Ishikawa (cell line): ENCODE measurements around the gene AZIN2.

Source experiments
- CEBPB ChIP-seq: IDR thresholded peaks from 2 replicates; pipeline ENCODE4 v1.6.1; 2012
- CREB1 ChIP-seq: IDR thresholded peaks from 2 replicates; pipeline ENCODE4 v1.6.1; 2012; ENCODE audit warnings: low read depth
- EGR1 ChIP-seq: IDR thresholded peaks from 2 replicates; pipeline ENCODE4 v1.6.1; 2012
- EP300 ChIP-seq: IDR thresholded peaks from 2 replicates; pipeline ENCODE4 v1.6.1; 2012; ENCODE audit warnings: borderline replicate concordance
- FOXM1 ChIP-seq: IDR thresholded peaks from 2 replicates; pipeline ENCODE4 v1.6.1; 2012; ENCODE audit warnings: low read depth, borderline replicate concordance
- MAX ChIP-seq: IDR thresholded peaks from 2 replicates; pipeline ENCODE4 v1.6.1; 2012
- NFIC ChIP-seq: IDR thresholded peaks from 2 replicates; pipeline ENCODE4 v1.6.1; 2012
- RAD21 ChIP-seq: IDR thresholded peaks from 2 replicates; pipeline ENCODE4 v1.6.1; 2012; ENCODE audit warnings: low read depth
- REST ChIP-seq: IDR thresholded peaks from 2 replicates; pipeline ENCODE4 v1.6.1; 2012; ENCODE audit warnings: low read depth, mild to moderate bottlenecking
- TAF1 ChIP-seq: IDR thresholded peaks from 2 replicates; pipeline ENCODE4 v1.6.1; 2012; ENCODE audit warnings: low read depth, mild to moderate bottlenecking
- TCF12 ChIP-seq: IDR thresholded peaks from 2 replicates; pipeline ENCODE4 v1.6.1; 2012; ENCODE audit warnings: low read depth
- TEAD4 ChIP-seq: IDR thresholded peaks from 2 replicates; pipeline ENCODE4 v1.6.1; 2012
- USF1 ChIP-seq: IDR thresholded peaks from 2 replicates; pipeline ENCODE4 v1.6.1; 2012
- YY1 ChIP-seq: IDR thresholded peaks from 2 replicates; pipeline ENCODE4 v1.6.1; 2012; ENCODE audit warnings: low read depth
- ZBTB7A ChIP-seq: IDR thresholded peaks from 2 replicates; pipeline ENCODE4 v1.6.1; 2012; ENCODE audit warnings: low read depth

The AZIN2 gene

DNA sequence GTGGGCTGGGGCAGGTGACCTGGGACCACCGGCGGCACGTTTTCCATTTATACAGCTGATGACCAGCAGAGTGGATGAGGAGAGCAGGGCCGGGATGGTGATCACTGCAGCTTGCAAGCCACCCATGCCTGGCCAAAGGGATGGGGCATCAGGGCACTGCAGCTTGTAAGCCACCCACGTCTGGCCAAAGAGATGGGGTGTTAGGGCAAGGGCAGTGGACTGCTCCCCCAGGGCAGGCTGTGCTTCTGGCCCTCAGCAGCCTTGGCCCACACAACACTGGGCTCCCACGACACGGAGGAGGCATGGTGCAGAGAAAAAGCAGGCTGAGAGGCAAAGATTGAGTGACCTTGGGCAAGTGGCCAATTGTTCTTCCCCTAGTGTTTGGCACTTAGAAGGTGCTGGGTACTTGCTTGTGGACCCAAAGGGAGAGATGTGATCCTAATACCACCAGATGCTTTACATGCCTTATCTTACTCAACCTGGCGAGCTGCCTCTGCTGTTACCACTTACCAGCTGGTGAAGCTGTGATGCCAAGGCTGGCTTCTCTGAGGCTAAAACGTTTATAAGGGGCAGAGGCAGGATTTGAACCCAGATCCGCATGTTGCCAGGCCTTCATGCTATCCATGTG is 52.6 kb downstream of the AZIN2 start:
- no peak for TF ChIP-seq EGR1
- no peak for TF ChIP-seq FOXM1
- TF ChIP-seq TAF1: no peak
- no peak for TF ChIP-seq TEAD4
- no peak for TF ChIP-seq NFIC
- no peak for TF ChIP-seq CREB1
- no peak for TF ChIP-seq REST
- TF ChIP-seq EP300: no peak
- TF ChIP-seq TCF12: no peak
- TF ChIP-seq CEBPB: no peak
- TF ChIP-seq ZBTB7A: no peak

GRCh38 chr1:33137800-33138199 is 56.8 kb downstream of the AZIN2 start:
- TF ChIP-seq EGR1 (no peak), USF1 (no peak), MAX (no peak), TEAD4 (no peak), RAD21 (peak; percentile 58), FOXM1 (no peak), REST (no peak), ZBTB7A (peak; percentile 59; the same call in 1 of the 2 replicates)

GRCh38 chr1:33140153-33141149 is 59.5 kb downstream of the AZIN2 start:
- TF ChIP-seq FOXM1 (no peak), TAF1 (no peak), CEBPB (no peak), ZBTB7A (no peak), TEAD4 (no peak), REST (peak; percentile 75)

GRCh38 chr1:33141216-33141615 is 60.3 kb downstream of the AZIN2 start:
- no peak for TF ChIP-seq MAX

DNA sequence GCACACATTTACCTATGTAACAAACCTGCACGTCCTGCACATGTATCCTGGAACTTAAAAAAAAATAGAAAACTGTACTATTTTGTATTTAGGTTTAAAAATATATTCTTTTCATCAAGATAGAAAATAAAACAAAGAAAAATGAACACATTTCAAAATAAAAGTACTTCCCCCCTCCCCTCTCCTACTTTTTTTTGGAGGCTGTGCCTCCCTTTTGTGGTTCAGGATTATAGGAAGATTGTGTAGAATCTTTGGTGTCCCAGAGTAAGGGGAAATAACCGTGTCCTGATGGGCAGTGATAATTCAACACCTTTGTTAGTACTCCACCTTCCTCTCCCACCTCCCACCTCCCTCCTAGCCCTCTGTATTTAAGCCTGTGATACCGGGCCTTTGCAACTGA is 60.8 kb downstream of the AZIN2 start:
- no peak for TF ChIP-seq RAD21
- TF ChIP-seq FOXM1: no peak
- TF ChIP-seq EP300: no peak
- TF ChIP-seq ZBTB7A: no peak
- no peak for TF ChIP-seq MAX
- TF ChIP-seq YY1: no peak
- TF ChIP-seq EGR1: no peak
